K562 (cell line): ENCODE measurements around the gene APCDD1. TPM values are rescaled to one million over a fixed set of nuclear protein-coding genes. Genes with fewer than 3 reads are reported as not detected.
"Not testable (repeated sequence)": the region's sequence is repeated elsewhere in the genome, so short reads cannot be mapped to it uniquely, and the experiment has no call there.

Source experiments
- ATAC-seq: fragments of 200-7000 bp; cut with Tn5 transposase; 3 replicates; pipeline ENCODE4 v1.9.1; 2020; ENCODE audit warnings: moderate library complexity
- BruUV-seq: library from RNA; stranded (reverse); fragments of 400-500 nt; replicated peaks from 2 replicates; lab custom pipeline; 2021; lab: Mats Ljungman, UMichigan
- CTCF ChIA-PET: fragments of 300-600 bp; formaldehyde crosslinking; extraction: SDS; loops from one replicate; lab custom pipeline; 2021; ENCODE audit warnings: low intra/inter-chr PET ratio; lab: Yijun Ruan, JAX
- POLR2A ChIA-PET: fragments of 300-600, 350-650 bp; sonication (Branson Sonifier 250); formaldehyde crosslinking; extraction: SDS; loops from one replicate; lab custom pipeline; 2021; ENCODE audit warnings: antibody characterized with exemption, inconsistent platforms; lab: Yijun Ruan, JAX
- DNase-seq, 4 experiments: peaks; one replicate each; pipeline versions ENCODE4 v3.0.0 to v3.0.0-alpha.2; 2011 to 2018; ENCODE audit warnings: low spot score in 3 of 4, mixed read lengths in 3 of 4; ENCODE audit errors: extremely low read depth in 1 of 4
- FAIRE-seq: peaks from 2 replicates; lab custom pipeline; 2011; peaks lifted over from hg19 to GRCh38; lab: Jason Lieb, UNC
- H2AFZ ChIP-seq: 2 replicates; pipeline ENCODE4 v1.6.0; 2011; ENCODE audit warnings: low read depth, low read length, control low read depth, inconsistent platforms
- H3K27ac ChIP-seq: fragments of 200-600 bp; 3 replicates; pipeline ENCODE4 v1.8.0; 2011; ENCODE audit warnings: low read depth, mild to moderate bottlenecking, control low read depth, inconsistent platforms, low read length, moderate library complexity, mixed read lengths; ENCODE audit errors: extremely low read depth
- H3K27me3 ChIP-seq, 2 experiments: fragments of 300-600 bp in 1 of 2; 2 replicates in 1 of 2; 3 replicates in 1 of 2; pipeline versions ENCODE4 v1.6.0 to v1.8.0; 2011; ENCODE audit warnings: inconsistent platforms in 2 of 2, low read length in 2 of 2, mild to moderate bottlenecking in 1 of 2, mixed read lengths in 1 of 2, moderate library complexity in 1 of 2; ENCODE audit not compliant: control insufficient read depth in 2 of 2, insufficient read depth in 2 of 2
- H3K36me3 ChIP-seq: fragments of 300-600 bp; 3 replicates; pipeline ENCODE4 v1.8.0; 2011; ENCODE audit warnings: mild to moderate bottlenecking, low read length, inconsistent platforms; ENCODE audit not compliant: control insufficient read depth, insufficient read depth
- H3K4me1 ChIP-seq, 2 experiments: fragments of 200-600 bp in 1 of 2; replicated peaks in 1 of 2; 2 replicates in 1 of 2; 3 replicates in 1 of 2; pipeline versions ENCODE4 v1.5.1 to v1.8.0; 2011; ENCODE audit warnings: inconsistent platforms in 2 of 2, low read length in 2 of 2, mild to moderate bottlenecking in 1 of 2, mixed read lengths in 1 of 2, moderate library complexity in 1 of 2; ENCODE audit not compliant: control insufficient read depth in 2 of 2, insufficient read depth in 2 of 2
- H3K4me2 ChIP-seq: 2 replicates; pipeline ENCODE4 v1.6.1; 2011; ENCODE audit warnings: low read length, control low read depth, inconsistent platforms, mixed read lengths; ENCODE audit not compliant: insufficient read depth
- H3K4me3 ChIP-seq: fragments of 200-600 bp; sonication (generic), shearing (Covaris generic); 2 replicates; pipeline ENCODE4 v1.5.1; 2016; ENCODE audit warnings: control low read depth, inconsistent platforms
- H3K79me2 ChIP-seq: fragments of 200-600 bp; 3 replicates; pipeline ENCODE4 v1.8.0; 2011; ENCODE audit warnings: low read length, inconsistent platforms; ENCODE audit not compliant: control insufficient read depth, insufficient read depth
- H3K9ac ChIP-seq, 2 experiments: 2 replicates each; pipeline versions ENCODE4 v1.6.0 to v1.6.1; 2011; ENCODE audit warnings: low read depth in 2 of 2, low read length in 2 of 2, control low read depth in 1 of 2, inconsistent platforms in 1 of 2, mild to moderate bottlenecking in 1 of 2, mixed read lengths in 1 of 2; ENCODE audit not compliant: insufficient read depth in 1 of 2
- H3K9me1 ChIP-seq: one replicate; pipeline ENCODE4 v1.6.0; 2011; ENCODE audit warnings: inconsistent platforms, mild to moderate bottlenecking, low read length, moderate library complexity; ENCODE audit not compliant: control insufficient read depth, insufficient read depth
- H3K9me3 ChIP-seq: replicated peaks from 2 replicates; pipeline ENCODE4 v1.5.1; 2011; ENCODE audit warnings: low read depth, low read length, inconsistent platforms; ENCODE audit not compliant: control insufficient read depth, insufficient read depth
- H4K20me1 ChIP-seq: replicated peaks from 2 replicates; pipeline ENCODE4 v1.6.1; 2011; ENCODE audit warnings: low read length, inconsistent platforms, mixed read lengths; ENCODE audit not compliant: control insufficient read depth, insufficient read depth
- CBX8 ChIP-seq: fragments of 200-600 bp; sonication (generic); IDR thresholded peaks from 2 replicates; pipeline ENCODE4 v1.6.1; 2012; ENCODE audit warnings: borderline replicate concordance, mixed run types, low read depth, mild to moderate bottlenecking, moderate library complexity, mixed read lengths, low read length, control low read depth, inconsistent platforms; ENCODE audit not compliant: poor library complexity, severe bottlenecking; ENCODE audit errors: extremely low read depth
- CLOCK ChIP-seq: fragments of 250-450 bp; sonication (Bioruptor Pico); IDR thresholded peaks from 2 replicates; pipeline ENCODE4 v1.4.0; 2020; ENCODE audit warnings: mild to moderate bottlenecking, moderate library complexity, borderline replicate concordance
- HNRNPUL1 ChIP-seq: fragments of 200-400 bp; formaldehyde crosslinking; IDR thresholded peaks from 2 replicates; pipeline ENCODE4 v1.6.1; 2017; ENCODE audit warnings: low read length
- MYNN ChIP-seq, 2 experiments: sonication (generic); formaldehyde crosslinking in 1 of 2; IDR thresholded peaks; 2 replicates each; pipeline versions ENCODE4 v1.5.0 to v1.6.1; 2016 to 2020; ENCODE audit warnings: antibody characterized with exemption in 1 of 2, missing genetic modification reagents in 1 of 2
- PTBP1 ChIP-seq: fragments of 200-400 bp; formaldehyde crosslinking; IDR thresholded peaks from 2 replicates; pipeline ENCODE4 v1.6.1; 2017; ENCODE audit warnings: low read depth, low read length
- SREBF2 ChIP-seq: sonication (generic); formaldehyde crosslinking; IDR thresholded peaks from 2 replicates; pipeline ENCODE4 v1.4.0; 2020; ENCODE audit warnings: mild to moderate bottlenecking, missing genetic modification reagents
- TSC22D4 ChIP-seq: fragments of 450-650 bp; IDR thresholded peaks from 2 replicates; pipeline ENCODE4 v1.6.1; 2016; ENCODE audit warnings: missing genetic modification characterization, missing biosample characterization, control low read depth
- ZNF384 ChIP-seq: IDR thresholded peaks from 2 replicates; pipeline ENCODE4 v1.6.1; 2012; ENCODE audit warnings: low read depth, low read length, improper control_type of control experiment
- WGBS: fragments of 100-300 bp; shearing (Covaris generic); methylation state at CpG from one replicate; pipeline ENCODE4 v1.1.6; 2016; ENCODE audit warnings: low coverage, mixed read lengths; ENCODE audit not compliant: insufficient coverage; ENCODE audit errors: missing lambda C conversion rate; 5-methylcytosine and 5-hydroxymethylcytosine counted together
- in situ Hi-C: fragments of 300-500 bp; cut with MboI; formaldehyde crosslinking; loops from 4 replicates; pipeline ENCODE4 v1.15.0; 2018; ENCODE audit warnings: inconsistent platforms, mixed read lengths
- intact Hi-C: fragments of 100-400 bp; cut with micrococcal nuclease; formaldehyde crosslinking; loops from 2 replicates; pipeline ENCODE4 v1.14.2; 2022
- polyA plus RNA-seq, 8 experiments: library from polyadenylated mRNA; depleted of rRNA in 4 of 8; stranded (reverse) in 5 of 8; unstranded in 3 of 8; fragments of >200 nt; fragmentation: Nextera tagmentation in 2 of 8; fragmentation: Illumina TruSeq in 1 of 8; extraction: Ambion mirVana in 2 of 8; extraction: Trizol in 1 of 8; gene quantifications; 2 replicates each; pipeline versions ENCODE4 v1.2.1 to v1.2.3, GENCODE V29; 2011 to 2014; ENCODE audit warnings: inconsistent platforms in 1 of 8, missing spikeins in 1 of 8
- total RNA-seq, 7 experiments: library from RNA; depleted of rRNA in 6 of 7; stranded (reverse); fragments of >200 nt in 6 of 7; fragmentation: Illumina TruSeq in 2 of 7; extraction: Trizol in 2 of 7; gene quantifications; 2 replicates each; pipeline versions ENCODE4 v1.2.1 to v1.2.3, GENCODE V29; 2011 to 2021; ENCODE audit warnings: low replicate concordance in 1 of 7

The APCDD1 gene
- total and polyA plus RNA-seq, 9 of the 15 experiments (the other 6 are each of a cell fraction or from before 2014, with no cell fraction given), result 0.07 TPM; not detected in 8

- no peaks in the 10 kb centered on the region for H3K36me3 ChIP-seq
- no peak overlapping the region for H3K4me3 ChIP-seq
- FAIRE-seq (no peak), ATAC-seq (no peak), DNase-seq (no peak)
- H3K9me1 ChIP-seq, result no peaks in the 10 kb centered on the region
- no peak overlapping the region for H2AFZ ChIP-seq
- H3K4me1 ChIP-seq, result no peaks in the 10 kb centered on the region
- no TSS peak for BruUV-seq
- H3K27ac ChIP-seq, result no peak overlapping the region
- TF ChIP-seq MYNN (IDR thresholded peaks at IDR 0.05), result no peak
- TF ChIP-seq MYNN (CRISPR knock-in tag; IDR thresholded peaks at IDR 0.05), result no peak
- no peak for TF ChIP-seq CBX8
- no peak for TF ChIP-seq CLOCK (CRISPR knock-in tag)
- no peak for TF ChIP-seq SREBF2 (CRISPR knock-in tag)
- TF ChIP-seq PTBP1, result no peak
- TF ChIP-seq HNRNPUL1, result no peak
- TF ChIP-seq TSC22D4 (tag), result no peak
- no peak for TF ChIP-seq ZNF384
- ChIA-PET POLR2A (interaction anchor here (1.2 kb wide), 1 partner anchor 9 kb away, joined by 3 read pairs; no protein-coding TSS in a partner anchor), CTCF (no interaction called here)
- in situ Hi-C loops, result no loop called here
- H3K79me2 ChIP-seq, result no peaks in the 10 kb centered on the region
- no peaks in the 10 kb centered on the region for H3K9me3 ChIP-seq
- H4K20me1 ChIP-seq, result no peaks in the 10 kb centered on the region
- H3K4me2 ChIP-seq, result no peak overlapping the region
- H3K27me3 ChIP-seq, result peaks cover 10 to 12% of the 10 kb centered on the region in 2 experiments; a peak in 4 of 5 replicates
- H3K9ac ChIP-seq, result no peak overlapping the region
- intact Hi-C loops, result no loop called here
- WGBS, result 3% methylated on average over 4 of the region's 4 CpGs
These were observed 9.3 kb downstream of the APCDD1 start for GRCh38 chr18:10463741-10464140.

- H3K4me2 ChIP-seq, ATAC-seq, H2AFZ ChIP-seq, CTCF ChIA-PET, DNase-seq, intact Hi-C loops, H4K20me1 ChIP-seq, H3K79me2 ChIP-seq, H3K27ac ChIP-seq, FAIRE-seq, H3K4me1 ChIP-seq, in situ Hi-C loops, H3K9me1 ChIP-seq, H3K36me3 ChIP-seq, H3K9me3 ChIP-seq, BruUV-seq, H3K4me3 ChIP-seq, H3K9ac ChIP-seq: not testable (repeated sequence)
- H3K27me3 ChIP-seq, result peaks cover 7 to 10% of the 10 kb centered on the region in 2 experiments; a peak in 4 of 5 replicates
- WGBS, result 0% methylated on average over 2 of the region's 2 CpGs
- POLR2A ChIA-PET, result interaction anchor here (1.2 kb wide), 1 partner anchor 8 kb away, joined by 3 read pairs; no protein-coding TSS in a partner anchor
These were observed 9.8 kb downstream of the APCDD1 start for GRCh38 chr18:10464161-10464648.
